DOHH2 (cell line): ENCODE measurements around the gene SREBF2.

ENCODE experiments used
- H3F3A ChIP-seq: fragments of 200-600 bp; sonication (generic), shearing (Covaris generic); 2 replicates; pipeline ENCODE4 v1.6.0; 2016; ENCODE audit warnings: antibody characterized with exemption, mild to moderate bottlenecking; ENCODE audit not compliant: control insufficient read depth, insufficient read depth
- H3K27ac ChIP-seq: fragments of 200-600 bp; sonication (generic); 2 replicates; pipeline ENCODE4 v1.5.1; 2014; ENCODE audit warnings: low read depth, mild to moderate bottlenecking, low read length, moderate library complexity
- H3K27me3 ChIP-seq: fragments of 200-600 bp; sonication (generic); 2 replicates; pipeline ENCODE4 v1.6.1; 2014; ENCODE audit warnings: mild to moderate bottlenecking, low read length, mixed read lengths; ENCODE audit not compliant: control insufficient read depth
- H3K36me3 ChIP-seq: fragments of 200-600 bp; sonication (generic); 2 replicates; pipeline ENCODE4 v1.6.1; 2014; ENCODE audit warnings: mild to moderate bottlenecking, low read length, moderate library complexity, mixed read lengths; ENCODE audit not compliant: control insufficient read depth
- H3K4me1 ChIP-seq: fragments of 200-600 bp; sonication (generic); 2 replicates; pipeline ENCODE4 v1.6.1; 2014; ENCODE audit warnings: mild to moderate bottlenecking, low read length, mixed read lengths; ENCODE audit not compliant: control insufficient read depth
- H3K4me2 ChIP-seq: fragments of 200-600 bp; sonication (generic); 2 replicates; pipeline ENCODE4 v1.6.0; 2014; ENCODE audit warnings: mild to moderate bottlenecking, low read length, moderate library complexity
- H3K4me3 ChIP-seq: fragments of 200-600 bp; sonication (generic); 2 replicates; pipeline ENCODE4 v1.5.1; 2014; ENCODE audit warnings: mild to moderate bottlenecking, low read length, mixed read lengths
- H3K79me2 ChIP-seq: fragments of 200-600 bp; sonication (generic); 2 replicates; pipeline ENCODE4 v1.6.1; 2014; ENCODE audit warnings: mild to moderate bottlenecking, low read length, mixed read lengths; ENCODE audit not compliant: control insufficient read depth
- H3K9me2 ChIP-seq: fragments of 200-600 bp; sonication (generic); replicated peaks from 2 replicates; pipeline ENCODE4 v1.6.1; 2014; ENCODE audit warnings: mild to moderate bottlenecking, low read length, mixed read lengths; ENCODE audit not compliant: control insufficient read depth
- H3K9me3 ChIP-seq: fragments of 200-600 bp; sonication (generic); 2 replicates; pipeline ENCODE4 v1.6.1; 2014; ENCODE audit warnings: antibody characterized with exemption, low read length, mixed read lengths; ENCODE audit not compliant: control insufficient read depth, insufficient read depth
- H4K20me1 ChIP-seq: fragments of 200-600 bp; sonication (generic); 2 replicates; pipeline ENCODE4 v1.6.0; 2014; ENCODE audit warnings: low read depth, mild to moderate bottlenecking, antibody characterized with exemption, low read length, moderate library complexity; ENCODE audit not compliant: control insufficient read depth, insufficient read depth
- CTCF ChIP-seq: fragments of 200-600 bp; sonication (generic); IDR thresholded peaks from one replicate; pipeline ENCODE4 v1.5.1; 2014; ENCODE audit warnings: antibody characterized with exemption, mild to moderate bottlenecking, low read depth, low read length; ENCODE audit not compliant: poor library complexity, severe bottlenecking
- EZH2phosphoT487 ChIP-seq: fragments of 200-600 bp; sonication (generic); IDR thresholded peaks from 2 replicates; pipeline ENCODE4 v1.6.1; 2017; ENCODE audit warnings: borderline replicate concordance, mild to moderate bottlenecking, antibody characterized with exemption, low read length, moderate library complexity, mixed read lengths

The SREBF2 gene

GRCh38 chr22:41934284-41935014, 101.5 kb downstream of the SREBF2 start:
- H4K20me1 ChIP-seq, result no peaks in the 10 kb centered on the region

GRCh38 chr22:41935015-41935351, 102.1 kb downstream of the SREBF2 start:
- H3K27me3 ChIP-seq, result no peaks in the 10 kb centered on the region
- H3K4me2 ChIP-seq, result peak overlapping the region; percentile 87
- peaks cover 43% of the 10 kb centered on the region for H3K79me2 ChIP-seq
- TF ChIP-seq EZH2phosphoT487, result no peak
- no peak for TF ChIP-seq CTCF
- peak overlapping the region; percentile 95 for H3K27ac ChIP-seq
- no peaks in the 10 kb centered on the region for H3K9me2 ChIP-seq
- H3K9me3 ChIP-seq, result no peaks in the 10 kb centered on the region
- H3K4me3 ChIP-seq, result peak overlapping the region; percentile 52
- H3K36me3 ChIP-seq, result peaks cover 73% of the 10 kb centered on the region
- H3F3A ChIP-seq, result peaks cover 60% of the 10 kb centered on the region
- H4K20me1 ChIP-seq, result no peaks in the 10 kb centered on the region
- peaks cover 100% of the 10 kb centered on the region for H3K4me1 ChIP-seq

More at GRCh38 chr22:41934284-41935014, 101.5 kb downstream of the SREBF2 start:
- TF ChIP-seq EZH2phosphoT487, result no peak
- no peak for TF ChIP-seq CTCF
- Histone ChIP-seq H3K4me1 (peaks cover 100% of the 10 kb centered on the region), H3K36me3 (peaks cover 70% of the 10 kb centered on the region), H3K27ac (peak overlapping the region; percentile 95), H3F3A (peaks cover 58% of the 10 kb centered on the region), H3K4me3 (peak overlapping the region; percentile 52), H3K27me3 (no peaks in the 10 kb centered on the region), H3K4me2 (peak overlapping the region; percentile 87), H3K9me3 (no peaks in the 10 kb centered on the region), H3K79me2 (peaks cover 39% of the 10 kb centered on the region), H3K9me2 (no peaks in the 10 kb centered on the region)

- H4K20me1 ChIP-seq, result peaks cover under 1% of the 10 kb centered on the region; the same call in 1 of the 2 replicates
- H3K79me2 ChIP-seq, result peaks cover 48% of the 10 kb centered on the region
- no peaks in the 10 kb centered on the region for H3K27me3 ChIP-seq
- no peaks in the 10 kb centered on the region for H3K9me2 ChIP-seq
- no peaks in the 10 kb centered on the region for H3K9me3 ChIP-seq
- peaks cover 100% of the 10 kb centered on the region for H3K4me1 ChIP-seq
- H3F3A ChIP-seq, result peaks cover 64% of the 10 kb centered on the region
- peak overlapping the region; percentile 52 for H3K4me3 ChIP-seq
- no peak for TF ChIP-seq EZH2phosphoT487
- no peak for TF ChIP-seq CTCF
- H3K4me2 ChIP-seq, result peak overlapping the region; percentile 87
- H3K27ac ChIP-seq, result peak overlapping the region; percentile 95
- peaks cover 78% of the 10 kb centered on the region for H3K36me3 ChIP-seq
Observed at GRCh38 chr22:41935509-41935908, 102.6 kb downstream of the SREBF2 start.
